Spleen (tissue), 7 donors: Measurements from ENCODE around the gene PRDM5.

Experiments used
- CTCF ChIP-seq, 11 experiments: fragments of 200-600 bp in 7 of 11; fragments of 450-650 bp in 4 of 11; sonication (generic) in 4 of 11; IDR thresholded peaks in 8 of 11; conservative IDR thresholded peaks in 3 of 11; 1 replicate in 7 of 11; 2 replicates in 4 of 11; pipeline versions ENCODE4 v1.4.0 to v1.8.0; 2016 to 2021; ENCODE audit warnings: antibody characterized with exemption in 11 of 11, inconsistent platforms in 4 of 11, mild to moderate bottlenecking in 1 of 11
- POLR2A ChIP-seq, 3 donors: fragments of 450-650 bp; IDR thresholded peaks; one replicate each; pipeline ENCODE4 v1.5.1; 2017; ENCODE audit warnings: antibody characterized with exemption in 3 of 3, mild to moderate bottlenecking in 1 of 3
- POLR2AphosphoS5 ChIP-seq, 3 donors: sonication (generic); formaldehyde crosslinking; IDR thresholded peaks; one replicate each; pipeline ENCODE4 v1.5.1; 2017; ENCODE audit warnings: antibody characterized with exemption in 3 of 3
- donor health status: DM: no; HTN: no; CAD: no; lungs with moderate emphysema.
- donor health status: DM: no; HTN: no; CAD: no.
- donor health status: DM: no; HTN: no; CAD: no.

GRCh38 chr4:120926358-120927025 is 4.0 kb upstream of the PRDM5 start:
- TF ChIP-seq CTCF (IDR thresholded peaks at IDR 0.05 in 8 of 11, conservative IDR thresholded peaks at IDR 0.05 in 3 of 11) (no peak), POLR2A (IDR thresholded peaks at IDR 0.05) (no peak), POLR2AphosphoS5 (IDR thresholded peaks at IDR 0.05) (no peak)
